Activated gamma-delta T cell treated with anti-CD3 and anti-CD28 coated beads, Interleukin-2, amount 50 U/mL, for 16 hours (primary cell): ENCODE data around the gene AMT.

Experiments
- DNase-seq: peaks from one replicate; pipeline ENCODE4 v3.0.0-alpha.2; 2020; ENCODE audit warnings: low read depth

AMT gene

DNA sequence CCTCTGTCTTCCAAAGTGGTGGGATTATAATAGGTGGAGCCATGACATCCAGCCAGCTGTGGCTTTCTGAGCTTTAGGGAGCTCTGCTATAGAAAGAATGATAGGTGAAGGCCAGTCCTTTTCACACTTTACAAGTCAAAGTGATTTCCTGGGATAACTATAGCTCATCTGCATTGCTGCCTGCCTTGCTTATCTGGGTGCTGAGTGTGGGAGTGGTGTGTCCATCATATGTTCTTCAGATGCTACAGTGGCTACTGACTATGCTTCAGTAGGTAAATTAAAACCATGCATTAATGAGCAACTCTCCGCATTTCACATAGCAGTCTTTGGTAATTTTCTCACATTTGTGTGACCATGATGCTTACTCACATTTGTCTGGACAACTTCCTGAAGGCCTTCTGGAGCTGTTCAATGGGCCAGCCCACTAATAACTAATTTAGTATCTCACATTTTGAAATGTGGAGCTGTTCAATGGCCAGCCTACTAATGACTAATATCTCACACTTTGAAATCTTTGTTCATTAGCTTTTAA lies 33.9 kb downstream of the AMT start:
- DNase-seq = no peak

DNA sequence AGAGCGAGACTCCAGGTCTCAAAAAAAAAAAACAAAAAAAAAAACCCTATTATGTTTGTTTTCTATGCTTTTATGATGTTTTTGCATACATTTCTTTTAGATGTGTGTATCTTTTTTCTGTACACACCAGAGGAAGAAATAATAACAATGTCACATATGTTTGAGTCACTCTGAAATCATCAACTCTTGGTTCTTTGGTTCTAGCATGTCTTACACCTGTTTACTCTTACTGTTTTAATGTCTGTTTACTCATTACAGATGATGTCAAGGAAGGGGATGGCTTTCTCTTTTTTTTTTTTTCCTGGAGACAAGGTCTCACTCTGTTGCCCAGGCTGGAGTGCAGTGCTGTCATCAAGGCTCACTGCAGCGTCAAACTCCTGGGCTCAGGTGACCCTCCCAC lies 34.6 kb downstream of the AMT start:
- no peak for DNase-seq

DNA sequence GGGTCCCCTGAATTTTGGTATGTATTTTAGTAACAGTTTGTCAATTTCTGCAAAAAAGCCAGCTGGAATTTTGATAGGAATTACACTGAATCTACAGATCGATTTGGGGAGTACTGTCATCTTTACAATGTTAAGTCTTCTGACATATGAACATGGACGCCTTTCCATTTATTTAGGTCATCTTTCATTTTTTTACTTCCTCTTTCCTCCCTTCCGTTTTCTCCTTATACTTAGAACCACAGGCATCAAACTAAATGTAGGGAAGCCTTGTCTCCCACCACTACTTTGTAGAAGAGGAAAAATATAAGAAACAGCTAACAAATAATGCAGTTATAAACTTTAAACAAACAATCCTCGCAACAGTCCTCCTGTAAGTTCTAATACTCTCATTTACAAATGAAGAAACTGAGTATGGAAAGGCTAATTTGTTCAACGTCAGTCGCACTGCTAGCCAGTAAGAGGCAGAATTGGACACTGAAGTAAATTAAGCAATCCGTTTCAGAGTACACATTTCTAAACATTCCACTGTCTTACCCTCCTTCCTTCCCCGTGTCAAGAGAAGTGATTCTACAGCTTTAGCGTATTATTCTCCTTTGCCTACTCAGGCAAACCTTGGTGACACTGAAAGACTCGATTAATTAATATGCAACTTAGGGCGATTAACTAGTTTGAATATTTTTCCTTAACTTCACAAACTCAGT lies 36.1 kb downstream of the AMT start:
- DNase-seq = no peak

DNA sequence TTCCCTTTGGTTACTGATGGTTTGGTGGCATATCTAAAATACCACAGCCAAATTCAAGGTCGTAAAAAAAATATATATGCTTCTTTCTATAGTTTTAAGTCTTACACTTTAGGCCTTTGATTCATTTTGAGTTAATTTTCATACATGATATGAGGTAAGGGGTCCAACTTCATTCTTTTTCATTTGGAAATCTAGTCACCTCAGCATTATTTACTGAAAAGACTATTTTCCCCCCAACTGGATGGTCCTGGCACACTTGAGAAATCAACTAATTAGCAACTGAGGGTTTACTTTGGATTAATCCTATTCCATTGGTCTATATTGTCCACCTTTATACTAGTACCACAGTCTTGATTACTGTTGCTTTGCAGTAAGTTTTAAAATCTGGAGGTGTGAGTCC lies 36.7 kb downstream of the AMT start:
- no peak for DNase-seq

DNA sequence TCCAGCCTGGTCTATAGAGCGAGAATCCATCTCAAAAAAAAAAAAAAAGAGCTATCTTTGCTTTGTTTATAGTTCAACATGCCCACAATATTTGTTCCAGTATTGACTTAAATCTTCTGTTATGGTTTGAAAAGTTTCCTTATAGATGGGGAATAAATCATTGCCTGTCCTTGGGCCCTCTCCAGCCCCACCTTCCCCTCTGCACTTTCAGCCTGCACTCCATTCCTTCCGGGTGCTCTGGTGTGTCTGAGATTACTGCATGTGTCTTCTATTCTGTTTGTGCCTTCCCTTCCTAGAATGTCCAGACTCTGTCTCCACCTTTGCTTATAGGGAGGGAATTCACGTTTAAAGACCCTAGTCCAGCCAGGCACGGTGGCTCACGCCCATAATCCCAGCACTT lies 38.9 kb downstream of the AMT start:
- no peak for DNase-seq

DNA sequence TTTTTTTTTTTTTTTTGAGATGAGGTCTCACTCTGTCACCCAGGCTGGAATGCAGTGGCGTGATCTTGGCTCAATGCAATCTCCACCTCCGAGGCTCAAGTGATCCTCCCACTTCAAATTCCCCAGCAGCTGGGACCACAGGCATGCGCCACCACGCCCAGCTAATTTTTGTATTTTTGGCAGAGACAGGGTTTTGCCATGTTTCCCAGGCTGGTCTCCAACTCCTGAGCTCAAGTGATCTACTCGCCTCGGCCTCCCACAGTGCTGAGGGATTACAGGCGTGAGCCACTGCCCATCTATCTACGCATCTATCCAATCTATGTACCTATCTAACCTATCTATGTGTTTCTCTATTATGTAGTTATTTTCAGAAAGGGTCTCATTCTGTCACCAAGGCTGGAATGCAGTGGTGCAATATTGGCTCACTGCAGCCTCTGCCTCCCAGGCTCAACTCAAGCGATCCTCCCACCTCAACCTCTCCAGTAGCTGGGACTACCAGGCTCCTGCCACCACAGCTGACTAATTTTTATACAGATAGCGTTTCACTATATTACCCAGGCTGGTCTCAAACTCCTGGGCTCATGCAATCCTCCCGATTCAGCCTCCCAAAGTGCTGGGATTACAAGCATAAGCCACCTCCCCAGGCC lies 43.9 kb downstream of the AMT start:
- DNase-seq = no peak

DNA sequence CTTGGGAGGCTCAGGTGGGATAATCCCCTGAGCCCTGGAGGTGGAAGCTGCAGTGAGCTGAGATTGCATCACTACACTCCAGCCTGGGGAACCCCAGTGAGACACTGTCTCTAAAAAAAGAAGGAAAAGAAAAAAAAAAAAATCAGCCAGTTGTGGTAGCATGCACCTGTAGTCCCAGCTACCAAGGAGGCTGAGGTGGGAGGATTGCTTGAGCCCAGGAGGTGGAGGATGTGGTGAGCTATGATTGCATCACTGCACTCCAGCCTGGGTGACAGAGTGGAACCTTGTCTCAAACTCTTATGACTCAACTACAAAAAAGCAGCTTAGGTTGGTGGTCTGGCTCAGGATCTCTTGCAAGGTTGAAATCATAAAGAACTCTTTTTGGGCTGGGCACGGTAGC lies 44.8 kb downstream of the AMT start:
- DNase-seq = peak; percentile 10

DNA sequence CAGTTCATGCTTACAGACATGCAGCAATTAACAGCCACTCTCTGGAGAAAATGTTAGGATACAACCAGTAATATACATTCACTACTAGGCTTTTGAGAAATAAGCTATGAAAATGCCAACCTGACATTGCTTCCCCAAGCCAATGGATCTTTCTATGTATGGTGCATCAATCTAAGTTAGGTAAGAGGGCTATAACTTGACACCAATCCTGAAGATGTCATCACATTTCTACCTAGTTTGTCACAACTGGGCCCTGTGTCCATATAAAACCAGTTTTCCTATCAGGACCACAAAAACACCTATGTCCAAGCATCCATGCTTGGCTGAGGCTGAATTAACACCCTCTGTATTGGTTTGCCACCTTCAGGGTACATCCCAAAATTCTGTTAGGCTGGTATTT lies 50.3 kb downstream of the AMT start:
- DNase-seq = no peak

DNA sequence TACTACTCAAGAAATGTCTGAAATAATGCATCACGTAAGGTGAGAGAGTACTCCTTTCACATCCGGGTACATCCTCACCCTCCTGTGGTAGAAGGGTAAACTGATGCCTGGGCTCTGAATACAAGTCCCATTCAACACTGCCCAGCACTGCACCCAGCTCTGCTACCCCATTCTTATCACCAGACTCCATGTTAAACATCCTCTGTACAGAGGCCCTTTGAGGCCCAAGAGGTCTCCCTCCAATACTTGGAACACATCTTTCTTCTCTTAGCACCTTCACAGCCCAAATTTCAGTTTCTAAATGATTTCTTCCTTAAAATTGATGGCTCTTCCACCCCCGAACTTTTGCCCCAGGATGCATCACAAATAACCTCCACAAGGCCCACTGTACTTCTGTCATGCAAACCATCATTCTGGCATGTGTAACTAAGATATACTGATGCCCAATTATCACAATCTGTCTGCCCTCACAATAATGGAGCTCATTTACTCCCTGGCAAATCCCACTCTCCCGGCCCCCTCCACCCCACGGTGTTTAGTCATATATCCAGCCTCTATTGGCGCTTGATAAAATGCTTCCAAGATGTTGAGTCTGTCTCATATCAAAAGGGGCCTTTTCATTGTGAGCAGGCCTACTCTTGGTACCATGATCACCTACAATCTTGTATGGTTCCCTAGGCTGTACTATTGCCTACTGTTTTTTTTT lies 51.5 kb downstream of the AMT start:
- DNase-seq = no peak
